MCF 10A (cell line): ENCODE data around the gene REL. TPM values are rescaled to one million over a fixed set of nuclear protein-coding genes. Genes with fewer than 3 reads are reported as not detected.
A peak's percentile ranks its signal among the peaks of the same experiment; 100 is the strongest.

Experiments used
- BruUV-seq: library from RNA; stranded (reverse); fragments of 400-500 nt; replicated peaks from 2 replicates; lab custom pipeline; 2021; lab: Mats Ljungman, UMichigan
- CTCF ChIA-PET: fragments of 300-600 bp; sonication (Branson Sonifier 250); formaldehyde crosslinking; extraction: SDS; loops from one replicate; lab custom pipeline; 2021; ENCODE audit warnings: antibody characterized with exemption, inconsistent platforms; lab: Yijun Ruan, JAX
- POLR2A ChIA-PET: fragments of 300-600, 350-650 bp; sonication (Branson Sonifier 250); formaldehyde crosslinking; extraction: SDS; loops from one replicate; lab custom pipeline; 2020; ENCODE audit warnings: antibody characterized with exemption, inconsistent platforms; lab: Yijun Ruan, JAX
- DNase-seq: peaks from one replicate; pipeline ENCODE4 v3.0.0-alpha.2; 2018; ENCODE audit not compliant: unreplicated experiment
- H3K27ac Mint-ChIP-seq: one replicate; pipeline ENCODE4 v1.8.0; 2022; ENCODE audit warnings: mild to moderate bottlenecking, low read depth, mixed read lengths; ENCODE audit not compliant: unreplicated experiment
- H3K27me3 Mint-ChIP-seq: one replicate; pipeline ENCODE4 v1.8.0; 2022; ENCODE audit warnings: mixed read lengths; ENCODE audit not compliant: insufficient read depth, unreplicated experiment
- H3K36me3 Mint-ChIP-seq: one replicate; pipeline ENCODE4 v1.8.0; 2022; ENCODE audit warnings: mild to moderate bottlenecking, moderate library complexity, mixed read lengths; ENCODE audit not compliant: insufficient read depth, unreplicated experiment
- H3K4me1 Mint-ChIP-seq: one replicate; pipeline ENCODE4 v1.8.0; 2022; ENCODE audit warnings: mixed read lengths; ENCODE audit not compliant: insufficient read depth, unreplicated experiment
- H3K4me3 Mint-ChIP-seq: one replicate; pipeline ENCODE4 v1.8.0; 2022; ENCODE audit warnings: mild to moderate bottlenecking, moderate library complexity, mixed read lengths; ENCODE audit not compliant: unreplicated experiment
- H3K9me3 Mint-ChIP-seq: one replicate; pipeline ENCODE4 v1.8.0; 2022; ENCODE audit warnings: mixed read lengths; ENCODE audit not compliant: unreplicated experiment
- intact Hi-C: fragments of 100-400 bp; cut with micrococcal nuclease; formaldehyde crosslinking; loops from 2 replicates; pipeline ENCODE4 v1.14.1; 2022
- total RNA-seq: library from RNA; stranded (reverse); gene quantifications from 2 replicates; pipeline ENCODE4 v1.2.3, GENCODE V29; 2022
- TF ChIP-seq, protein P1 (sequence below): fragments of 200-600 bp; IDR thresholded peaks from one replicate; pipeline ENCODE4 v1.8.0; 2022; ENCODE audit warnings: antibody characterized with exemption, mild to moderate bottlenecking; ENCODE audit not compliant: unreplicated experiment

The REL gene
- total RNA-seq, 1 experiment from 2014 or later, result 11.3 TPM

DNA sequence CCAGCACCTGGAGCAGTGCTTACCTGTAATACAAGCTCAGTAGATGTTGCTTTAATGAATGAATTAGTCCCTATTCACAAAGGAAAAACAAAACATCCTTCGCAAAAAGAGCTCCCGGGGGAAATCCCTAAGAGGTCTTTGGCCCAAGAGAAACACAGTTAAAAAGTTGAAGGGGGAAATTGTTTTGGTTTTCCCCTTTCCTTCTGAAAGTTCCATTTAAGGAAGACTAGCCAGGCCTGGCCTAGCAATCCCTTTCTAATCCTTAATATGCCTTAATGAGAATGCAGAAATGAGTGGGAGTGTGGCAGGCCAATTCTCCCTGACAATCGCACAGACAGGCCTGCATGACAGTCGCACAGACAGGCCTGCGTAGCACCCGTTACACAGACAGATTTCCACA, 33.5 kb upstream of the REL start:
- no peak for DNase-seq
- Mint-ChIP-seq H3K27ac (no peak overlapping the region), H3K9me3 (no peaks in the 10 kb centered on the region), H3K36me3 (no peaks in the 10 kb centered on the region), H3K4me1 (no peaks in the 10 kb centered on the region), H3K4me3 (no peak overlapping the region), H3K27me3 (no peaks in the 10 kb centered on the region)
- TF ChIP-seq, protein P1, sequence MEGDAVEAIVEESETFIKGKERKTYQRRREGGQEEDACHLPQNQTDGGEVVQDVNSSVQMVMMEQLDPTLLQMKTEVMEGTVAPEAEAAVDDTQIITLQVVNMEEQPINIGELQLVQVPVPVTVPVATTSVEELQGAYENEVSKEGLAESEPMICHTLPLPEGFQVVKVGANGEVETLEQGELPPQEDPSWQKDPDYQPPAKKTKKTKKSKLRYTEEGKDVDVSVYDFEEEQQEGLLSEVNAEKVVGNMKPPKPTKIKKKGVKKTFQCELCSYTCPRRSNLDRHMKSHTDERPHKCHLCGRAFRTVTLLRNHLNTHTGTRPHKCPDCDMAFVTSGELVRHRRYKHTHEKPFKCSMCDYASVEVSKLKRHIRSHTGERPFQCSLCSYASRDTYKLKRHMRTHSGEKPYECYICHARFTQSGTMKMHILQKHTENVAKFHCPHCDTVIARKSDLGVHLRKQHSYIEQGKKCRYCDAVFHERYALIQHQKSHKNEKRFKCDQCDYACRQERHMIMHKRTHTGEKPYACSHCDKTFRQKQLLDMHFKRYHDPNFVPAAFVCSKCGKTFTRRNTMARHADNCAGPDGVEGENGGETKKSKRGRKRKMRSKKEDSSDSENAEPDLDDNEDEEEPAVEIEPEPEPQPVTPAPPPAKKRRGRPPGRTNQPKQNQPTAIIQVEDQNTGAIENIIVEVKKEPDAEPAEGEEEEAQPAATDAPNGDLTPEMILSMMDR, result no peak
- ChIA-PET POLR2A (no interaction called here), CTCF (interaction anchor here (0.8 kb wide), 2 partner anchors 9 to 142 kb away, joined by 4 read pairs; no protein-coding TSS in a partner anchor)
- intact Hi-C loops, result no loop called here
- no TSS peak for BruUV-seq

DNA sequence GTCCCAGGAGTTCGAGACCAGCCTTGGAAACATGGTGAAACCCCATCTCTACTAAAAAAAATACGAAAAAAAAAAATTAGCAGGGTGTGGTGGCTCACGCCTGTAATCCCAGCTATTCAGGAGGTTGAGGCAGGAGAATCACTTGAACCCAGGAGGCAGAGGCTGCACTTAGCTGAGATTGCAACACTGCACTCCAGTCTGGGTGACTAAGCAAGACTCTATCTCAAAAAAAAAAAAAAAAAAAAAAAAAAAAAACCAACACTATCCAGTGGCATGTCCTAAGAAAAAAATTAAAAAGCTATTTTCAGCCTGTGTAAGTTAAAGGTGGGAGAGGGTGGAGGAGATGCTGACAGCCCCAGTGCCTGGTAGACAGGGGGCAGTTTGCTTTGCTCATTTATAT, 32.2 kb upstream of the REL start:
- no TSS peak for BruUV-seq
- Mint-ChIP-seq H3K27me3 (no peaks in the 10 kb centered on the region), H3K36me3 (no peaks in the 10 kb centered on the region), H3K4me1 (no peaks in the 10 kb centered on the region), H3K9me3 (no peaks in the 10 kb centered on the region), H3K27ac (no peak overlapping the region), H3K4me3 (no peak overlapping the region)
- TF ChIP-seq, protein P1, result no peak
- intact Hi-C loops, result no loop called here
- ChIA-PET POLR2A (no interaction called here), CTCF (interaction anchor here (0.6 kb wide), 2 partner anchors 64 to 68 kb away, joined by 4 to 5 read pairs; no protein-coding TSS in a partner anchor)
- peak; percentile 32 for DNase-seq

DNA sequence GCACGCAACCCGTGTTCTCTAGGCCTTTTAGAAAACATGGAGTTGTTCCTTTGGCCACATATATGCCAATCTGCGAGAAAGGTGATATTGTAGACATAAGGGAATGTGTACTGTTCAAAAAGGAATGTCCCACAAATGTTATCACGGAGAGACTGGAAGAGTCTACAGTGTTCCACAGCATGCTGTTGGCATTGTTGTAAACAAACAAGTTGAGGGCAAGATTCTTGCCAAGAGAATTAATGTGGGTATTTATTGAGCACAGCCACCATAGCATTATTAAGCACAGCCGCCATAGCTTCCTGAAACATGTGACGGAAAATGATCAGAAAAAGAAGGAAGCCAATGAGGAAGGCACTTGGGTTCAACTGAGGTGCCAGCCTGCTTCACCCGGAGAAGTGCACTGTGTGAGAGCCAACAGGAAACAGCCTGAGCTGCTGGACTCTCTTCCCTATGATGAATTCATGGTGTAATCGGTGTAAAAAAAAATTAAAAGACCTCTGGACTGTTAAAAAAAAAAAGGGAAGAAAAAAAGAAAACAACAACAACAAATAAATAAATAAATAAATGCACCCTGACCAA, 29.0 kb upstream of the REL start:
- Mint-ChIP-seq H3K27me3 (no peaks in the 10 kb centered on the region), H3K4me1 (peaks cover 6% of the 10 kb centered on the region), H3K36me3 (no peaks in the 10 kb centered on the region), H3K27ac (no peak overlapping the region), H3K9me3 (no peaks in the 10 kb centered on the region), H3K4me3 (no peak overlapping the region)
- CTCF ChIA-PET, result no interaction called here
- BruUV-seq, result no TSS peak
- POLR2A ChIA-PET, result no interaction called here
- intact Hi-C loops, result no loop called here
- TF ChIP-seq, protein P1, result no peak
- DNase-seq, result no peak

DNA sequence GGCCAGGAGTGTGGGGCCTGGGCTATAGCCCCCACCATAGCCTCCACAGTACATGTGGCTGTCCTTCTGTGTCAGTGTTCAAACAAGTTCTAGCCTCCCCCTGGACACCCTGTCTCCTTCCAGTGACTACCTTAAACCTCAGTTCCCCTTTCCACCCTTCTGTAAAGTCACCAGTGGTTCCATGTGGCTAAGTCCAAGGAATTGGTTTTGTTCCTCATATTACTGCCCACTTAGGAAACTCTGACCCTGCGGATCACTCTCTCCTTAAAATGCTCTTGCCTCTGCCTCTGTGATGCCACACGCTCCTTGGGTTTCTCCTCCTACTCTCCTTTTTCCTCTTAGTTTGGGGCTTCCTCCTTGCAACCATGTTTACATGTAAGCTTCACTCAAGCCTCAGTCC, 27.8 kb upstream of the REL start:
- Mint-ChIP-seq H3K27ac (no peak overlapping the region), H3K4me3 (no peak overlapping the region), H3K27me3 (no peaks in the 10 kb centered on the region), H3K36me3 (no peaks in the 10 kb centered on the region), H3K9me3 (no peaks in the 10 kb centered on the region), H3K4me1 (peaks cover 6% of the 10 kb centered on the region)
- intact Hi-C loops, result no loop called here
- no peak for DNase-seq
- TF ChIP-seq, protein P1, result no peak
- ChIA-PET CTCF (no interaction called here), POLR2A (interaction anchor here (0.6 kb wide), 1 partner anchor 152 kb away, joined by 3 read pairs; no protein-coding TSS in a partner anchor)
- no TSS peak for BruUV-seq
